G401 (cell line): ENCODE measurements around the gene URAD. TPM values are rescaled to one million over a fixed set of nuclear protein-coding genes. Genes with fewer than 3 reads are reported as not detected.
"Not testable (repeated sequence)": the region's sequence is repeated elsewhere in the genome, so short reads cannot be mapped to it uniquely, and the experiment has no call there.

Experiments used
- DNase-seq: peaks from one replicate; pipeline ENCODE4 v3.0.0-alpha.2; 2015; ENCODE audit warnings: low spot score
- in situ Hi-C: cut with HindIII; loops from 2 replicates; pipeline ENCODE4 v1.10.0; 2016; ENCODE audit warnings: low sequenced_read_pairs, mixed read lengths
- total RNA-seq: library from RNA; depleted of rRNA; stranded (reverse); fragments of >200 nt; shearing (Covaris generic); gene quantifications from 2 replicates; pipeline ENCODE4 v1.2.3, GENCODE V29; 2014

Gene URAD
- total RNA-seq, 1 experiment from 2014 or later = not detected

GRCh38 chr13:27973291-27973690 is 15.2 kb downstream of the URAD start:
- in situ Hi-C loops = no loop called here
- DNase-seq = no peak

DNA sequence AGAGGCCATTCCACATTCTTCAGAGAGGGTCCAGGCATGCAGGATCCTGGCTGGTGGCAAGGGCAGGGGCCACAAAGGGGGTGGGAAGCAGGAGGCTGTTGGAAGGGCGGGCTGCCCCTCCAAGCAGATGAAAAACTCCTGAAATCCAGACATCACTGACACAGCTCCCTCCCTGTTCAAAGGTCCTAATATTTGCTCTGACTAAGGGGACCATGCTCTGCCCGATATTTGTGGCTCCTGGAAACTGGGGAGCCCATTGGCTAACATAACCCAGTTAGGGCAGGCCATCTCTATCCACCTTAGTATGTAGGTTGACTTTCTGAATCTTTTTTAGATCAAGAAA is 16.0 kb downstream of the URAD start:
- no peak for DNase-seq
- in situ Hi-C loops = no loop called here

DNA sequence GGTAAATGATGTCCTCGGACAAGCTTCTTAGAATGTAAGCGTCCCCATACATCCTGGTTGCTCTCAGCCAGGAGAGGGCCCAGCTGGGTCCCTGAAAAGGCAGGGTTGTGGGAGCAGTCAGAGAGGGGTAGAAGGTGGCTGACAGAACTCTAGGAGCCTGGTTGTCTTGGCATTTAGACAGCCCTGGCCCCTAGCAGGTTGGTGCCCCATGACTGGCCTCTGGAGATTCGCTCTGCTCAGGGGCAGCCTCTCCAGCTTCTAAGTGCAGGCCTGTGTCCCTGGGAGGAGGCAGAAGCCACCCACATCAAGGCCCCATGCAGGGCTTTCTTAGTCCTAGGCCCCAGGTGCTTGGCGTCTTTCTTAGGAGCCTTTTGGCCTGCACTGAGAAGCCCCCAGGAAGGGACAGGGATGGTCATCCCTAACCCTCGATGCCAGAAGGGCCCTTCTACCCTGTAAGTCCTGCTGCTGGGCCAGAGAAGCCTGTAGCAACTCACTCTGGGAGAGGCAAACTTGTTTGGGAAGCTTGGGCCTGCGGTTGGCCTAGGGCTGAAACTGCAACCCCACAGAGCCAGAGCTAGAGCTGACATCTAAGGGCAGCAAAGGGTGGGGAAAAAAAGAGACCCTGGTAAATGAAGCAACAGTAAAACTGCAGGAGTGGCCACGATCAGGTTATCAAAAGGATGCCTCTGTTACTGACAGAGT is 16.6 kb downstream of the URAD start:
- DNase-seq = no peak
- in situ Hi-C loops = no loop called here

DNA sequence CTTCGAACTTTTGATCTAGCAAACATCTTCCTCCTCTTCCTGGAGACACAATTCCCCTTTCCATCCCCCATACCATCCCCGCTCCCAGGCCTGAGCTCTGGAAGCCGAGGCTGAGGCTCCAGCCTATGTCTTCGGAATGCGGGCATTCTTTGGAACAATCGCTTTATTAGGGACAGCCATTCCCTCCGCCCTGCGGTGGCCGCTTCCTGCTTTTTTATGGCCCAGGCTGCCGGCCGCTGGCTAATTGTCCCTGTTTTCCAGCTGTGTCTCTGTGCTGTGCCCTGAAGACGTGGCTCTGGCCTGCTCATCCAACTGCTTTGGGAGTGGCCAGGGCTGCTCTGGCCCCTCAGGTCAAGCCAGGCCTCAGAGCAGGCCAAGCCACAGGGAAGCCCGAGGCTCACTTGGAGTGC is 17.3 kb downstream of the URAD start:
- in situ Hi-C loops = no loop called here
- DNase-seq = no peak

DNA sequence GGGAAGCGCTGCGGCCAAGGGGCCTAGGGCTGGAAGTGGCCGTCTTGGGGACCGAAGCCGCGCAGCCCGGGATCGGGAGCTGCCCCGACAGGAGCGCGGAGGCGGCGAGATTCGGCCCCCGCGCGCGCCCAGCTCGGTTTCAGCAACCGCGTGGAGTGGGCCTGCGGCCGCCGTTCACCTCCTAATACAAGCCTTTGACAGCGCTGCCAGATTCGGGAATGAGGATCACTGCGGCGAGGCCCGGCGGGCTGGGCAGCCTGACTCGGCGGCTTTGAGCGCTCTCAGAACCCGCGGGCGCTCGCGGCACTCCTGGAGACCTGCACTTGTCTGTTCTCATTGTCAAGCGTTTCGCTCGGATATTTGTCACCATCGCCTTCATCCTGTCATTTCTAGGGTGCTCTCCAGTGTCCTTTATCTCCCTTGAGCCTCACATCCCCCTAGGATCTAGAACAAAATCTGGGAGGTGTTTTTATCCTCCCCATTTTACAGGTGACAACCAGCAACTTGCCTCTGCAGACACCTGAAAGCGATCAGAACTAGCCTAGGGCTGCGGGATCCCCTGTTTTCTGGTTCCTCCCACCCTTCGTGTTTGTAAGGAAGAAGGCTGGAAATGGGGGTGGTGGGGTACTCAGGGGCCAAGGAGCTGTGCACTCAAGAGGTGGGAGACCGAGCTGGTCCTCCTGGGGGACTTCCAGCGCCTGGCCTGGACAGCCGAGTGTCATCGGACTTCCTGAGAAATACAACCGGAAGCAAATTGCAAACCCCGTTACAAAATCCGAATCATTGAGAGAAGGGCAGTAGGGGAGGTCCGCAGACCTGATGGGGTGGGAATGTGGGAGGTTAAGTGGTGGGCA is 17.9 kb downstream of the URAD start:
- DNase-seq = no peak
- in situ Hi-C loops = no loop called here

GRCh38 chr13:27969866-27970229 is 18.6 kb downstream of the URAD start:
- DNase-seq = no peak
- in situ Hi-C loops = no loop called here

DNA sequence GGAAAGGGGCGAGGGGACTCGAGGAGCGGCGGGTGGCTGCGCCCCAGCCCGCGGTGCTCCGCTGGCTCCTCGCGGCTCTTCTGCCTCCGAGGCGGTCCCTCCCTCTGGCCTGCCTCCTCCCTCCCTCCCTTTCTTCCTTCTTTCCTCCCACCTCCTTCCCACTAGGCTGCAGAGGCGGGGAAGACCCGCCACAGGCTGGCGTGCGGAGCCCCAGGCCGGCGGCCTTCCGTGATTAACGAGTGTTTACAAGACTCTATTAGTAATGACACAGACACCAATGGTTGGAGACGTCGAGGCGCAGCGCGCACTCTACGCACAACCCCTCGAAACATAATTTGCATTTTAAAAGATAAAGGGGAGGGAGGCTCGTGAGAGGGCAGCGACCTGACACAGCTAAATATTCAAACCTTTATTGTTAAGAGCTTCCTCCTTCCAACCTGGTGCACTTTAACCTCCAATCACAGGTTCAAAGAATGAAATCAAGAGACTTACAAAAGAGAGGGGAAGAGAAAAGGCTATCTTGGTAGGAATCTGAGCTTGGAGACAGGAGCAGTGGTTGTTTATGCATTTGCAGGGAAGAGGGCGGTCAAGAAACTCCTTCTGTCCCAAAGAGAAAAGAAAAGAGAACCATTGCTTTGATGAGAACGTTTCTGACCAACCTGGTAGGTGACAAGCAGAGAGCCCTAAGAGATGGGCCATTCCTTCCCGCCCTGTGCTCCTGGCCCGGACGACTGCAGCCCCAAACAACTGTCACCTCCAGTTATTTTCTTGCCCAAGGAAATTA is 19.2 kb downstream of the URAD start, which contains the start of gene CDX2:
TSS of gene CDX2 (minus strand) at position 234 of the 784 bp plus-strand sequence. CDS start 309 bp downstream, outside the sequence.
- DNase-seq = no peak
- in situ Hi-C loops = no loop called here

GRCh38 chr13:27968316-27969081 is 20.0 kb downstream of the URAD start:
- in situ Hi-C loops = no loop called here

GRCh38 chr13:27967736-27968315 is 20.7 kb downstream of the URAD start:
- in situ Hi-C loops = no loop called here
- DNase-seq = no peak

More at GRCh38 chr13:27968316-27969081, 20.0 kb downstream of the URAD start:
- DNase-seq = no peak

DNA sequence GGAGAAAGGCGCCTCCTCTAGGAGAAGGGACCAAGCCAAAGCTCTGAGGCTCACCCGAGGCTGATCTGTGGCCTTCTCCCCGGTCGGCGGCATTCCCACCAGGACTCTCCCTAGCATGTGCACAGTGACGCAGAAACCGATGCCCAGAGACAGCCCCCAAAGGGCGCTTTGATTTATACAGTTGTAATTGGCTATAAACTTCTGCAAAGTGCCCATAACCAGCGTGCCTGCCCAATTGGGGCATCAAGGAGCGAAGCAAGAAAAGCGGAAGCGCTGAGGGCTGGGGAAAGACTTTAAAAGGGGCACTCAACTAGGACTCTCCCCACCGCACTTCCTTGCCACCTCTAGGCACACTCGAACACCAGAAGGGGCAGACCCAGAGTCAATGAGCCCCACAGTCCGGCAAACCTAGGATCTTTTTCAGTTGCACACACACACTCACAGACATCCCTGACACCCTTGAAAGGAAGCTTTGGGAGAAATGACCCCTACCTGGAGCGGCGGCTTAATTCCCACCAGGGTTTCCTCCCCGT is 21.2 kb downstream of the URAD start:
- in situ Hi-C loops = no loop called here
- no peak for DNase-seq

GRCh38 chr13:27966641-27967202 is 21.8 kb downstream of the URAD start:
- in situ Hi-C loops = no loop called here
- no peak for DNase-seq

- in situ Hi-C loops = no loop called here
- DNase-seq = no peak
Measured at GRCh38 chr13:27965740-27966640, 22.5 kb downstream of the URAD start.

GRCh38 chr13:27965343-27965739 is 23.2 kb downstream of the URAD start:
- in situ Hi-C loops = no loop called here
- DNase-seq = no peak

DNA sequence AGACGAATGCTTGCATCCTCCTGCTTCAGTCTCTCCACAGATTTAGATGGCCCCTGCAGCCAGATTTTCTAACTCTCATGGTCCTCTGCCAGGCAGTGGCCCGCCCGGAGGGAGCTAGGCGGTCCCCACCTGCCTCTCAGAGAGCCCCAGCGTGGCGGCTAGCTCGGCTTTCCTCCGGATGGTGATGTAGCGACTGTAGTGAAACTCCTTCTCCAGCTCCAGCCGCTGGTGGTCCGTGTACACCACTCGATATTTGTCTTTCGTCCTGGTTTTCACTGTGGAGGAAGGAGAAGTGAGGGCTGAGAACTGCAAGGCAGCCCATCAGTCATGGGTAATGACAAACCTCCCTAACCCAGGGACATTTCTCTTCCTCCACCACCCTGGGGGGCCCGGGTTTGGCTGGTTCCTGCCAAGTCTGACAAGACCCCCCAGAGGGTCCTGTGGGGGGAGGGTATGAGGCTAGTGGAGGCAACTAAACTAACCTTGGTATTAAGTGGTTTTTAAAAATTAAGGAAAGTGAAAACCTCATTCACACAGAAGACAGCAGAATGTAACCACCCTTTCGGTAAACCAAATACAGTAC is 23.7 kb downstream of the URAD start:
- DNase-seq = no peak
- in situ Hi-C loops = no loop called here

DNA sequence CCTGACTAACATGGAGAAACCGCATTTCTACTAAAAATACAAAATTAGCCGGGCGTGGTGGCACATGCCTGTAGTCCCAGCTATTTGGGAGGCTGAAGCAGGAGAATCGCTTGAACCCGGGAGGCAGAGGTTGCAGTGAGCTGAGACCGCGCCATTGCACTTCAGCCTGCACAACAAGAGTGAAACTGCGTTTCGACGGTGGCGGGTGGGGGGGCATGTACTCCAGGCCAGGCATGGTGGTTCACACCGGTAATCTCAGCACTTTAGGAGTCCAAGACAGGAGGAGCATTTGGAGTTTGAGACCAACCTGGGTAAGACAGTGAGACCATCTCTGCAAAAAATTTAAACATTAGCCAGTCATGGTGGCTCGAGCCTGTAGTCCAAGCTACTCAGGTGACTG is 24.3 kb downstream of the URAD start:
- in situ Hi-C loops, DNase-seq: not testable (repeated sequence)

- in situ Hi-C loops = no loop called here
- no peak for DNase-seq
Measured at GRCh38 chr13:27963491-27963890, 25.0 kb downstream of the URAD start.

GRCh38 chr13:27962982-27963381 is 25.5 kb downstream of the URAD start:
- in situ Hi-C loops = no loop called here
- DNase-seq = no peak
